GM12892 (cell line): ENCODE data around the gene DNAAF5.

ENCODE experiments used
- POLR2A ChIP-seq: IDR thresholded peaks from 2 replicates; pipeline ENCODE4 v1.6.1; 2011; ENCODE audit warnings: low read depth, low read length, control low read depth
- POLR2AphosphoS5 ChIP-seq: IDR thresholded peaks from 2 replicates; pipeline ENCODE4 v1.6.1; 2011; ENCODE audit warnings: low read depth, low read length, control low read depth
- TAF1 ChIP-seq: IDR thresholded peaks from 2 replicates; pipeline ENCODE4 v1.6.1; 2011; ENCODE audit warnings: low read depth, mild to moderate bottlenecking, control low read depth, low read length, borderline replicate concordance

GRCh38 chr7:767941-768731 lies 41.6 kb downstream of the DNAAF5 start:
- no peak for TF ChIP-seq POLR2AphosphoS5
- TF ChIP-seq TAF1 = no peak
- no peak for TF ChIP-seq POLR2A
